Measurements from ENCODE around the gene ZSWIM6. TPM values are rescaled to one million over a fixed set of nuclear protein-coding genes. Genes with fewer than 3 reads are reported as not detected.

Gene ZSWIM6
- total and polyA plus RNA-seq, 11 donors = 1.9 to 14.9 (median 6.3) TPM

GRCh38 chr5:61321669-61322068 lies 10.4 kb upstream of the ZSWIM6 start:
- no peak for ATAC-seq
- Histone ChIP-seq H3K27me3 (no peaks in the 10 kb centered on the region), H3K27ac (peak overlapping the region in 1 of 12 donors; percentile 89), H3K4me1 (peaks cover 0 to 63% (median 4%) of the 10 kb centered on the region in 12 donors), H3K4me3 (no peak overlapping the region), H3K36me3 (no peaks in the 10 kb centered on the region), H3K9me3 (no peaks in the 10 kb centered on the region)
- intact Hi-C loops (cut with DNase I) = loop anchor here in 2 of 10 donors (10.0 kb wide), 2 partner anchors 137 to 157 kb away; partner anchors contain the start of gene SMIM15 (in 1 of the 2)
- no peak for TF ChIP-seq POLR2A (IDR thresholded peaks at IDR 0.05)
- TF ChIP-seq, protein P1, sequence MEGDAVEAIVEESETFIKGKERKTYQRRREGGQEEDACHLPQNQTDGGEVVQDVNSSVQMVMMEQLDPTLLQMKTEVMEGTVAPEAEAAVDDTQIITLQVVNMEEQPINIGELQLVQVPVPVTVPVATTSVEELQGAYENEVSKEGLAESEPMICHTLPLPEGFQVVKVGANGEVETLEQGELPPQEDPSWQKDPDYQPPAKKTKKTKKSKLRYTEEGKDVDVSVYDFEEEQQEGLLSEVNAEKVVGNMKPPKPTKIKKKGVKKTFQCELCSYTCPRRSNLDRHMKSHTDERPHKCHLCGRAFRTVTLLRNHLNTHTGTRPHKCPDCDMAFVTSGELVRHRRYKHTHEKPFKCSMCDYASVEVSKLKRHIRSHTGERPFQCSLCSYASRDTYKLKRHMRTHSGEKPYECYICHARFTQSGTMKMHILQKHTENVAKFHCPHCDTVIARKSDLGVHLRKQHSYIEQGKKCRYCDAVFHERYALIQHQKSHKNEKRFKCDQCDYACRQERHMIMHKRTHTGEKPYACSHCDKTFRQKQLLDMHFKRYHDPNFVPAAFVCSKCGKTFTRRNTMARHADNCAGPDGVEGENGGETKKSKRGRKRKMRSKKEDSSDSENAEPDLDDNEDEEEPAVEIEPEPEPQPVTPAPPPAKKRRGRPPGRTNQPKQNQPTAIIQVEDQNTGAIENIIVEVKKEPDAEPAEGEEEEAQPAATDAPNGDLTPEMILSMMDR (IDR thresholded peaks at IDR 0.05) = no peak
- WGBS, 4 donors = 91 to 100% (median 98%) methylated on average over 2 of the region's 2 CpGs
- no peak for DNase-seq

DNA sequence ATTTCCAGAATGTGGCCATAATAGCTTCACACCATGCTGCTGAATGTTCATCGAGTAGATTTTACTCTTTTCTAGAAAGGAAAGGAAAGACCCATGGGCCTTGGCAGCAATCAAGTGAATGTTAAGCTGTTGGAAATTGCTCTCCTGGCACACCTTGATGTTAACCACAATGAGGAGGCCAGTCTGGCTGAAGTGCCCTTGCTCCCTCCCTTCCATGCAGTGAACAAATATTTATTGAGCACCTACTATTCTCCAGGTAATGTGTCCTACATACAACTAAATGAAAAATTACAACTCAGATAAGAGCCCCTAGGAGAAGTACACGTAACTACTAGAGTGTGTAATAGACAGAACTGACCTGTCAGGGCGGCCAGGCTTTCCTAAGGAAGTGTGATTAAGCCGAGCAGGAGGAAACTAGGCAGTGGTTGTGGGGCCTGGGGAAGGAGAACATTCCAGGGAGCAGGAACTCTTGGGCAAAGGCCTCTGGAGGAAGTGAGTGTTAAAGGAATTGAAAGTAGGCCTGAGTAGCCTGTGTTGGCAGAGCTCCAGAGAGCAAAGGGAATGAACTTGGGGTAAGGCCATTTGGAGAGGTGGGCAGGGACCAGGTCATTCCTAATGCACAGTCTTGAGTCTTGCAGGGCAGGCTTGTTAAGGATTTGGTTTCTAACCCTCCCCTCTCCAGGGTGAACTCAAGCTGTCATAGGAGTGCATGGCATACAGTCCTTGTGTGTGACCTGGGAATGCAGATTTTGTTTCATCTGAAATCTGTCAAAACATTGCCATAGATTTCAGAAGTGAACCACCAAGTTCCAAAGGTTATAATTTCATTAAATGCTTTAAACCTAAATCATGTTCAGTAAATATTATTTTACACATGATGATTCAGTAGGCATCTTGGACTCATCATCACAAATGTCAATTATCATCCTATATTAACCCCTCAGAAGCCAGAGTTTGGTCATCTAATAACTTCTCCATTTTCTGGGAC lies 9.0 kb upstream of the ZSWIM6 start:
- Histone ChIP-seq H3K9me3 (no peaks in the 10 kb centered on the region), H3K27ac (peak overlapping the region in 1 of 12 donors; percentile 19), H3K4me1 (peaks cover 0 to 72% (median 4%) of the 10 kb centered on the region in 12 donors), H3K36me3 (no peaks in the 10 kb centered on the region), H3K27me3 (no peaks in the 10 kb centered on the region), H3K4me3 (no peak overlapping the region)
- DNase-seq (peak in 2 of 5 donors; percentile 28 to 46), ATAC-seq (peak in 3 of 4 donors; percentile 47 to 59 (median 51))
- intact Hi-C loops (cut with DNase I) = loop anchor here in 2 of 10 donors (10.0 kb wide), 2 partner anchors 138 to 158 kb away; partner anchors contain the start of gene SMIM15 (in 1 of the 2)
- TF ChIP-seq, protein P1 (IDR thresholded peaks at IDR 0.05) = no peak
- no peak for TF ChIP-seq POLR2A (IDR thresholded peaks at IDR 0.05)
- WGBS, 4 donors = 68 to 82% (median 72%) methylated on average over 4 of the region's 4 CpGs

DNA sequence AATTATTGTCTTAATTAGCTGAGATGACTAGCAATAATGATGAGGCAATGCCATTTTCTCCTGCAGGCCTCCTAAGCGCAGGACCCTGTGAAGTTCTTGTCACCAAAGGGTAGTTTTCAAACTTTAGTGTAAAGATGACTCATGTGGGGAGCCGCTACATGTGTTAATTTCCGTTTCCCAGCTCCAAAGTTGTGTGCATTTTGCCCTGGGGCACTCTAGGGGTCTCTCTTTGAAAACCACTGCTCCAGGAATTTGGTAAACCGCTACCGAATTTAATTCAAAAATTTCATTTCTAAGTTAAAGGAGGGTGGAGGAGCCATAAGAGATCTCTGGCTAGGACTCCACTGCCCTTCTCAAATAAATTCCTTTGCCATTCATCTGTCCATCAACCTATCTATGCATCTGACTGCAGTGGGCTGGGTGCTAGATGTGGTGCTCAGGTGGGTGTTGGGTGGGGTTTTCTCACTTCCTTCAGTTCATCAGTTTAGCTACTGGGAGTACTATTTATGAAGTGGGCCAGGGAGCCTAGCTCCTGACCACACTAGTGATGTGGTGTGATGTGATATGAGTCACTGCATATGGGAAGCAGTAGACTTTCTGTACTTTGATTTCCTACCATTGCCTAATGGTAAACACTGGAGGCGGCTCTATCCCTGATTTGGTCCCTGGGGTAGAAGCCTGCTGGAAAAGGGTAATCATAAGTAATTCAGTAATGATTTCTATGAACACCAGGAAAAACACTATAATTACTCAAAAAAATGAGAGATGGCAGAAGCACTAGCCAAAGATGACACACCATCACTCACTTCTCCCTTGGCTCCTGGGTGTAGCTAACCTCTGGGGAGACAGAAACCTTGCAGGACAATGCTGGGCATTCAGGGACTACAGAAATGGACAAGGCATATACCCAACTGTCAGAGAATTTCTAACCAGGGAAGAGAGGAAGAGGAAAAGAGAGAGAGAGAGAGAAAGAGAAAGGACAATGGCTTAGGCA lies 4.0 kb upstream of the ZSWIM6 start:
- no peaks in the 10 kb centered on the region for H3K9me3 ChIP-seq
- no peaks in the 10 kb centered on the region for H3K36me3 ChIP-seq
- no peak for ATAC-seq
- H3K4me1 ChIP-seq = peaks cover 0 to 53% (median 8%) of the 10 kb centered on the region in 12 donors
- no peak for DNase-seq
- WGBS, 4 donors = 82 to 90% (median 84%) methylated on average over 6 of the region's 6 CpGs
- no peak for TF ChIP-seq POLR2A (IDR thresholded peaks at IDR 0.05)
- TF ChIP-seq, protein P1 (IDR thresholded peaks at IDR 0.05) = no peak
- H3K27me3 ChIP-seq = no peaks in the 10 kb centered on the region
- peak overlapping the region in 1 of 12 donors; percentile 21 for H3K27ac ChIP-seq
- H3K4me3 ChIP-seq = no peak overlapping the region
- intact Hi-C loops (cut with DNase I) = loop anchor here in 2 of 10 donors (10.0 kb wide), 2 partner anchors 143 to 163 kb away; partner anchors contain the start of gene SMIM15 (in 1 of the 2)

Measured in heart left ventricle (tissue), 16 donors.